ENCODE measurements around the gene MEGF11.

The MEGF11 gene

DNA sequence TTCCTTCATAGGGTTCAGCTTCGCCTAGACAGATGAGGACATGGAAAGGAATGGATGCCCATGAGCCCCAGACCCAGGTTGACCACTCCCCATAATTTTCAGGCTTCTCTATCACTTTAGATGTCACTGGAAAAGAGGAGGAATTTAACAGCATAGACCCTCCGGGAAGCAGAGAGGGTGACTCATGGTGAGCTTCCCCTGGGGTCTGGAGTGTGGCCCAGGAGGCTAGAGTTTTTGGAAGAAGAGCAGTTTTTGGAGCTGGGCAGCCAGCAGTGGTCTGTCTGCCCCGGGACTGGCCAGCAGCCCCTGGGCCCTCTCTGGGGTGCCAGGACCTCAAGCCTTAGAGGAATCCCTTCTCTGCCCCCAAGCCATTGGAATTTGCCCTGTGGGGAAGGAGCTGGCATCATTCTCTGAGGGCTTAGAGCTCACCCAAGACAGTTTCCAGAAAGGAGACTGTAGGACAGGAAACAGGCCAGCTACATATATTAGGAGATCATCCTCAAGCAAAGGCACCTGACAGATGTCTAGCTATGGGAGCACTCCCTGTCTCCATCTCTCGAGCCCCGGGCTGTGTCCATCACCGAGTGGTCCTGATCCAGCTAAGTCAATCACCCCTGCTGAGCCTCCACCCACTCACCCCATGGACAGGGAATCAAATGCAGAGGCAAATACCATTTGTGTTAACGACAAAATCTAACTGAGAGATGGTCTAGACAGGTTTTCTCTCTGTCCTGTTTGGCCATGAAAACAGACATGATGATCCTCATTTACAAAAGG is 67.3 kb downstream of the MEGF11 start:
- DNase-seq (ENCODE audit: low read depth): no peak
- TF ChIP-seq, protein P1, sequence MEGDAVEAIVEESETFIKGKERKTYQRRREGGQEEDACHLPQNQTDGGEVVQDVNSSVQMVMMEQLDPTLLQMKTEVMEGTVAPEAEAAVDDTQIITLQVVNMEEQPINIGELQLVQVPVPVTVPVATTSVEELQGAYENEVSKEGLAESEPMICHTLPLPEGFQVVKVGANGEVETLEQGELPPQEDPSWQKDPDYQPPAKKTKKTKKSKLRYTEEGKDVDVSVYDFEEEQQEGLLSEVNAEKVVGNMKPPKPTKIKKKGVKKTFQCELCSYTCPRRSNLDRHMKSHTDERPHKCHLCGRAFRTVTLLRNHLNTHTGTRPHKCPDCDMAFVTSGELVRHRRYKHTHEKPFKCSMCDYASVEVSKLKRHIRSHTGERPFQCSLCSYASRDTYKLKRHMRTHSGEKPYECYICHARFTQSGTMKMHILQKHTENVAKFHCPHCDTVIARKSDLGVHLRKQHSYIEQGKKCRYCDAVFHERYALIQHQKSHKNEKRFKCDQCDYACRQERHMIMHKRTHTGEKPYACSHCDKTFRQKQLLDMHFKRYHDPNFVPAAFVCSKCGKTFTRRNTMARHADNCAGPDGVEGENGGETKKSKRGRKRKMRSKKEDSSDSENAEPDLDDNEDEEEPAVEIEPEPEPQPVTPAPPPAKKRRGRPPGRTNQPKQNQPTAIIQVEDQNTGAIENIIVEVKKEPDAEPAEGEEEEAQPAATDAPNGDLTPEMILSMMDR (IDR thresholded peaks at IDR 0.05; ENCODE audit: low read depth, low read length, missing control alignments): no peak
- no peak overlapping the region for H3K4me3 ChIP-seq (ENCODE audit: low read depth, low read length)

DNA sequence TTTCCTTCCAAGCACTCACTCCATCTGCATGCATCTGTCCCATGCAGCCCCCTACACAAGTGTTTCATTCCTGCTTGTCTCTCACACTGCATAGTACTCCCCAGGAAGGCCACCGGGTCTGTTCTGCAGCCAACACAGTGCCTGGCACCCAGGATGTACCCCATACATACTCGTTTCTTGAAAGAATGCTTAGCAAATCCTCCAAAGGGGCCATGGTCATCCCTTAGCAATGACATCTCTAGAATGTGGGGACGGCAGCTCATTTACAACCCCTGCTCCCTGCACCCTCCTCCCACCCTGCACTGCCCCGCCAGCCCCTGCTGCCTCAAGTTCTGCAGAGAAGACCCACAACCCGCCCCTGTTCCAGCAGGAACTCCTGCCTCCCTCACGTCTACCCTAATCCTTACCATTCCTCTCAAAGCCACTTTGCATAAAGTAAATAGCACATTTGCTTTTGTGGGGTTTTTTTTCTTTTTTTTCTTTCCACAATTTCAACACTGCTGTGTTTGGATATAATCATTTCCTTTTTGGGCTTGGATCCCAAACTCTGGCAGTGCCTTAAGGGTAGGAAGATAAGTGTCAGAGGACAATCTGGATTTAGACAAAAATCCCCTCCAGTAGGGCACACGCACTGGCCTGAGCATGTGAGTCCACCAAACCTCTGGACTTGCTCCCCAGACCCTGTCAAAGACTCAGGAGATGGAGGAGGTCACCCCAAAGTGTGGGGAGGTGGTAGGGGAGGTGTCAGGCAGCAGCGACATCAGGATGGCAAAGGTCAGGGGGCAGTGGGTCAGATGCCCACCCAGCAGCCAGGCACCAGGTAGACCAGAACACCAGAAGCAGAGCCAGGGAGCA is 68.4 kb downstream of the MEGF11 start:
- TF ChIP-seq, protein P1 (IDR thresholded peaks at IDR 0.05; ENCODE audit: low read depth, low read length, missing control alignments): no peak
- no peak overlapping the region for H3K4me3 ChIP-seq (ENCODE audit: low read depth, low read length)
- DNase-seq (ENCODE audit: low read depth): no peak

DNA sequence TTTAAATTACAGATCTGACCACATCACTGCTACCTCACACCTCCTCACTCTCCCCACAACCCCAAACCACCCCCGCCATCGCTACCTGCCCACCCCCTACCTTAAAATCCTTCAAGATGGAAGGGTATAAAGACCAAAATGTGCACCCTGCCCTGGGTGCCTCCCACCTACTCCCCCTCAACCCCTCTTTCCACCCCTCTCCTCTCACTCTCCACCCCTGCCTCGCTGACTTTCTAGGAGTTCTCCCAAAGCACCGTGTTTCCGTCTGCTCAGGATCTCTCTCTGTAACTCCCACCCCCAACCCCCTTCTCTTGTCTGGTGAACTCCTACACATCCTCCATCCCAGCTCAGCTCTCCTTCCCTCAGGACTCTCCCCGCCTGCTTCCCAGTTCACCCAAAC is 69.1 kb downstream of the MEGF11 start:
- TF ChIP-seq, protein P1 (IDR thresholded peaks at IDR 0.05; ENCODE audit: low read depth, low read length, missing control alignments): no peak
- no peak overlapping the region for H3K4me3 ChIP-seq (ENCODE audit: low read depth, low read length)
- no peak for DNase-seq (ENCODE audit: low read depth)

DNA sequence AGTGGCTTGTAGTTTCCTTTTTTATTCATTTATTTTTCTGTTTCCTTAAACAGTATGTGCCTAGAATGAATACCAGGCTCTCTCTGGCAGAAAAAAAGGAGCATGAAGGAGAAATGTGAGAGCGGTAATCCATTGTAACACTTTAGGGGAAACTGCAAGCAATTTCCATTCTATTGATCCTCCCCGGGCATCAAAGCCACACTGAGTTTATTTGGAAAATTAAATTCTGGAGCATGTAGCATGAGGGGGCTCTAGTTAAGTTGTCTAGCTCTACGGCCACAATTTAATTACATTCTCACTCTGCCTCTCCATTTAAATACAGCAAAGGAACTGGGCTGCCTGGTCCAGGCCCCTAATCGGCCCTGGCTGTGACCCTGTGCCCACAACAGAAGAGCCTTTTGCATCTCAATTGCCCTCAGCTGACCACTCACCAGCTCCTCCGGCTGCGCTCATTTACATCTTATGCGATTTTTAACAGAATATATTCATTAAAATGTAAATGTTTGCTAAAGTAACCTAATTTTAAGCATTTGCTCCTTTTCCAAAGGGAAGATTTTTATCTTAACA is 72.9 kb downstream of the MEGF11 start:
- TF ChIP-seq, protein P1 (IDR thresholded peaks at IDR 0.05; ENCODE audit: low read depth, low read length, missing control alignments): no peak
- H3K4me3 ChIP-seq (ENCODE audit: low read depth, low read length): no peak overlapping the region
- no peak for DNase-seq (ENCODE audit: low read depth)

DNA sequence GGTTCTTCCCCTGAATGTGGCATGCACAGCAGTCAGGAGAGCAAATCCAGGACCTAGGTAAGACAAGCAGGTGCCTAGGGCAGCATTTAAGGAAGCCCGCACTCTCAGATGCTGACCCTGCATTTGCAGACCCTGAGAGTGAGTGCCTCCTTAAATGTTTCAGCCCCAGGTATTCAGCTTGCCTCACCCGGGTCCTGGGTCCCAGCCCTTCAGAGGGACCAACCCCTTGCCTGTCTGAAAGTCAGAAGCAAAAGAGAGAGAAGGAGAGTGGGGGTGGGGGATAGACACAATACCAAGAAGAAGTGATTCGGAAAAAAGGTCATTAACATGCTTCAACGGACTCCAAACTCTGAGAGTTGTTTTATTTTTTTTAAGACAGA is 75.0 kb downstream of the MEGF11 start:
- no peak for DNase-seq (ENCODE audit: low read depth)
- H3K4me3 ChIP-seq (ENCODE audit: low read depth, low read length): no peak overlapping the region
- TF ChIP-seq, protein P1 (IDR thresholded peaks at IDR 0.05; ENCODE audit: low read depth, low read length, missing control alignments): no peak

DNA sequence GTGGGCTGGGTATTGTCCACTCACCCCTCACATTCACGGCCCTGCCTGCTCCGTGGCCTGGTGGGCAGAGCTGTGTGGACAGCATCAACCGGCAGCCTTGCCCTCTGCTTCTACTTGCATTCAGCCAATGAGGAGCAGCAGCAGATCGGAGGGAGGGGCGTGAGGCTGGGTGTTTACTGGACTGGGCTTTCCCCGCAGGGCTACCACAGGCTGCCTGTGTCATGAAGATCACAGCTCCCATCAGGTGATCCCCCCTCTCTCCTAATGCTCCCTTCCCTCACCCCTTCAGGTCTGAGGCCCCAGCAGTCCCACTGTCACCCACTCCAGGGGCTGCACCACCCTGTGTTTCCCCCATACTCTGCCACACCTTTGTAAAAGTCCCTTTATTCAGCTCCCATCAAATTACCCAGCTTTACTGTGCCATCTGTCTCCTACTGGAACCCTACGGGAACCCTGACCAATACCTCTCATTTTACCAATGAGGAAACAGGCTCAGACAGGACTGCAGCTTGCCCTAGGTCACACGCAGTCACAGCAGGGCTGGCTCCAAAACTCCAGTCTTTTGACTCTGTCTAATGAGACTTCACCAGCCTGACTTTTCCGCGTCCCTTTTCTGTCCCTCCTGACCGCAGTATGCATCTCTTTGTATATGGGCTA is 81.1 kb downstream of the MEGF11 start:
- TF ChIP-seq, protein P1 (IDR thresholded peaks at IDR 0.05; ENCODE audit: low read depth, low read length, missing control alignments): no peak
- H3K4me3 ChIP-seq (ENCODE audit: low read depth, low read length): no peak overlapping the region
- no peak for DNase-seq (ENCODE audit: low read depth)
